Choroid plexus epithelial cell (primary cell): ENCODE results near the gene MFN1.

Experiments
- DNase-seq: peaks from one replicate; pipeline ENCODE4 v3.0.0-alpha.2; 2010; ENCODE audit warnings: low read depth
- H3K4me3 ChIP-seq: 2 replicates; pipeline ENCODE4 v1.5.1; 2011; ENCODE audit warnings: low read depth, mild to moderate bottlenecking, control low read depth, low read length, moderate library complexity
- CTCF ChIP-seq: conservative IDR thresholded peaks from 2 replicates; pipeline ENCODE4 v1.5.1; 2011; ENCODE audit warnings: low read depth, mild to moderate bottlenecking, control low read depth, inconsistent platforms, low read length, moderate library complexity

The MFN1 gene

GRCh38 chr3:179428876-179429548 lies 81.5 kb downstream of the MFN1 start:
- no peak for DNase-seq
- no peak for TF ChIP-seq CTCF
- H3K4me3 ChIP-seq = no peak overlapping the region

GRCh38 chr3:179430277-179430870 lies 82.9 kb downstream of the MFN1 start:
- no peak for TF ChIP-seq CTCF
- no peak for DNase-seq
- no peak overlapping the region for H3K4me3 ChIP-seq

GRCh38 chr3:179432021-179432420 lies 84.5 kb downstream of the MFN1 start:
- DNase-seq = peak; percentile 15
- H3K4me3 ChIP-seq = no peak overlapping the region
- no peak for TF ChIP-seq CTCF

GRCh38 chr3:179432451-179432850 lies 84.9 kb downstream of the MFN1 start:
- no peak for TF ChIP-seq CTCF
- no peak overlapping the region for H3K4me3 ChIP-seq
- DNase-seq = no peak

- H3K4me3 ChIP-seq = no peak overlapping the region
- TF ChIP-seq CTCF = no peak
- no peak for DNase-seq
Observed at GRCh38 chr3:179436517-179436916, 89.0 kb downstream of the MFN1 start.

- H3K4me3 ChIP-seq = no peak overlapping the region
- no peak for DNase-seq
- no peak for TF ChIP-seq CTCF
Observed at GRCh38 chr3:179438841-179439240, 91.3 kb downstream of the MFN1 start.
